ENCODE measurements around the gene CPA4. TPM values are rescaled to one million over a fixed set of nuclear protein-coding genes. Genes with fewer than 3 reads are reported as not detected.

The CPA4 gene
- total and polyA plus RNA-seq, 4 donors = 0.03 to 0.05 TPM; not detected in 2

DNA sequence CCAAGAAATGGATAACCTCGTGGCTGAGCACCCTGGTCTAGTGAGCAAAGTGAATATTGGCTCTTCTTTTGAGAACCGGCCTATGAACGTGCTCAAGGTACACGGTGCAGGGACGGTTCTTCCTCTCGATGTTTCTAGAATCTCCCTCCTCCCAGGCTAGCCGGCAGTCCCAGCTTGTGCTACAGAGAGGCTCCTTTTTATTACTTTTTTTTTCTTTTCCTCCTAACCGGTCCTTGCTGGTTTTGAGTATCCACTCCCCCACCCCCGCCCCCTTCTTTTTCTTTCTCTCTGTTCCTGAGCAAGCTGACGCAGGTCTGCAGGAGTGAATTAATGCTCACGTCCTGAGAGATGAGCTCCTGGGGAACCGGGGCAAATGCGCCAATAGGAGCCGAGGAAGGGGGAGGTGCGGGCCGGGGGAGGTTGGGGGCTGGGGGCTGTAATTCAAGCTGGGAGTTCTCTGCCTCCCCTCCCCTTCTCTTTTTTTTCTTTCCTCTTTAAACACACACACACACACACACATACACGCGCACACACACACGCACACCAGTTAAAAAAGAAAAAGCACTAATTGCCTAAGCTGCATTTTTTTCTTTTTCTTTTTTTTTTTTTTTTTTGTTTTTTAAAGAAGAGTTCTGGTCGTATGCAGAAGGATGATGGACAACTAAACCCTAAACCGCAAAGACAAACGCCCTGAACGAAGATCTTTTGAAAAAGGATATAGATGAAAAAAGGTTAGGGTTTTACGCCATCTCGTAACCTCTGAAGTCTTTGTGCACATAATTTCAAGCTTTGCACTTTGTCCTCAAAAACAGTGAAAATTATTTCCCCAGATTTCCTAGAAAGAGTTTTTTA lies 19.7 kb upstream of the CPA4 start:
- no peak overlapping the region for H3K27ac ChIP-seq (ENCODE audit: low read depth in 1 of 2, low read length in 2 of 2)
- no peak for DNase-seq (ENCODE audit: low spot score)
- no peak overlapping the region for H3K9ac ChIP-seq (ENCODE audit: low read depth in 1 of 2, low read length in 2 of 2)
- 15% methylated on average over 25 of the region's 25 CpGs for WGBS
- H3K4me1 ChIP-seq (ENCODE audit: control insufficient read depth in 4 of 4, insufficient read depth in 4 of 4, low read length in 3 of 4) = peaks cover 0 to 10% (median 0%) of the 10 kb centered on the region in 4 donors
- H3K4me3 ChIP-seq (ENCODE audit: low read depth in 1 of 3, low read length in 3 of 3) = peak overlapping the region in 1 of 3 donors; percentile 20
- peaks cover 0 to 3% (median 0%) of the 10 kb centered on the region in 4 donors for H3K9me3 ChIP-seq (ENCODE audit: control insufficient read depth in 4 of 4, low read length in 3 of 4)
- H3K36me3 ChIP-seq (ENCODE audit: control insufficient read depth in 4 of 4, insufficient read depth in 3 of 4, low read depth in 1 of 4, low read length in 3 of 4) = no peaks in the 10 kb centered on the region
- TF ChIP-seq, protein P1, sequence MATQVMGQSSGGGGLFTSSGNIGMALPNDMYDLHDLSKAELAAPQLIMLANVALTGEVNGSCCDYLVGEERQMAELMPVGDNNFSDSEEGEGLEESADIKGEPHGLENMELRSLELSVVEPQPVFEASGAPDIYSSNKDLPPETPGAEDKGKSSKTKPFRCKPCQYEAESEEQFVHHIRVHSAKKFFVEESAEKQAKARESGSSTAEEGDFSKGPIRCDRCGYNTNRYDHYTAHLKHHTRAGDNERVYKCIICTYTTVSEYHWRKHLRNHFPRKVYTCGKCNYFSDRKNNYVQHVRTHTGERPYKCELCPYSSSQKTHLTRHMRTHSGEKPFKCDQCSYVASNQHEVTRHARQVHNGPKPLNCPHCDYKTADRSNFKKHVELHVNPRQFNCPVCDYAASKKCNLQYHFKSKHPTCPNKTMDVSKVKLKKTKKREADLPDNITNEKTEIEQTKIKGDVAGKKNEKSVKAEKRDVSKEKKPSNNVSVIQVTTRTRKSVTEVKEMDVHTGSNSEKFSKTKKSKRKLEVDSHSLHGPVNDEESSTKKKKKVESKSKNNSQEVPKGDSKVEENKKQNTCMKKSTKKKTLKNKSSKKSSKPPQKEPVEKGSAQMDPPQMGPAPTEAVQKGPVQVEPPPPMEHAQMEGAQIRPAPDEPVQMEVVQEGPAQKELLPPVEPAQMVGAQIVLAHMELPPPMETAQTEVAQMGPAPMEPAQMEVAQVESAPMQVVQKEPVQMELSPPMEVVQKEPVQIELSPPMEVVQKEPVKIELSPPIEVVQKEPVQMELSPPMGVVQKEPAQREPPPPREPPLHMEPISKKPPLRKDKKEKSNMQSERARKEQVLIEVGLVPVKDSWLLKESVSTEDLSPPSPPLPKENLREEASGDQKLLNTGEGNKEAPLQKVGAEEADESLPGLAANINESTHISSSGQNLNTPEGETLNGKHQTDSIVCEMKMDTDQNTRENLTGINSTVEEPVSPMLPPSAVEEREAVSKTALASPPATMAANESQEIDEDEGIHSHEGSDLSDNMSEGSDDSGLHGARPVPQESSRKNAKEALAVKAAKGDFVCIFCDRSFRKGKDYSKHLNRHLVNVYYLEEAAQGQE (IDR thresholded peaks at IDR 0.05) = no peak
- TF ChIP-seq RAD21 (IDR thresholded peaks at IDR 0.05) = no peak
- no peak for TF ChIP-seq JUND (IDR thresholded peaks at IDR 0.05)
- TF ChIP-seq FOXA2 (IDR thresholded peaks at IDR 0.05) = no peak
- TF ChIP-seq CTCF (IDR thresholded peaks at IDR 0.05; ENCODE audit: low read depth, low read length, missing input control) = no peak
- peaks cover 0 to 12% (median 4%) of the 10 kb centered on the region in 4 donors for H3K27me3 ChIP-seq (ENCODE audit: control insufficient read depth in 4 of 4, insufficient read depth in 4 of 4, low read length in 3 of 4)

DNA sequence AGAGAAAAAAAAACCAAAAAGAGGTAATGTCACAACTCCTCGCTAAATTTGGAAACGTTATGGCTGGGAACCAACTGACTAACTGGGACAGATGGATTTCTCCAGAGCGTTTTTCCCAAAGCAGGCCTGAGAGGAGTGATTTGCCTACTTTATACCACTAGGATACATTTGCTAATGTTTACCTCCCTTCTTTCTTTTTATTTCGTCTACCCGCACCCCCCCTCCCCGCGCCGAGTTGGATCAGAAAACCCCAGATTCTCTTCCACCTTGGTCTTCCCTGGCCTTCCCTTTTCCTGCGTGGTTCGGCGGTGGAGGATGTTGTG lies 19.1 kb upstream of the CPA4 start:
- no peak overlapping the region for H3K4me3 ChIP-seq (ENCODE audit: low read depth in 1 of 3, low read length in 3 of 3)
- no peak overlapping the region for H3K27ac ChIP-seq (ENCODE audit: low read depth in 1 of 2, low read length in 2 of 2)
- no peaks in the 10 kb centered on the region for H3K36me3 ChIP-seq (ENCODE audit: control insufficient read depth in 4 of 4, insufficient read depth in 3 of 4, low read depth in 1 of 4, low read length in 3 of 4)
- DNase-seq (ENCODE audit: low spot score) = no peak
- TF ChIP-seq TAF1 (conservative IDR thresholded peaks at IDR 0.05) (no peak), EGR1 (IDR thresholded peaks at IDR 0.05; ENCODE audit: low read depth in 2 of 2) (no peak), SP1 (IDR thresholded peaks at IDR 0.05) (no peak), RAD21 (IDR thresholded peaks at IDR 0.05) (peak in 1 of 2 donors; percentile 10), RXRA (IDR thresholded peaks at IDR 0.05) (no peak)
- H3K27me3 ChIP-seq (ENCODE audit: control insufficient read depth in 4 of 4, insufficient read depth in 4 of 4, low read length in 3 of 4) = peaks cover 0 to 12% (median 4%) of the 10 kb centered on the region in 4 donors
- no peak overlapping the region for H3K9ac ChIP-seq (ENCODE audit: low read depth in 1 of 2, low read length in 2 of 2)
- 41% methylated on average over 11 of the region's 11 CpGs for WGBS
- peaks cover 0 to 3% (median 0%) of the 10 kb centered on the region in 4 donors for H3K9me3 ChIP-seq (ENCODE audit: control insufficient read depth in 4 of 4, low read length in 3 of 4)
- H3K4me1 ChIP-seq (ENCODE audit: control insufficient read depth in 4 of 4, insufficient read depth in 4 of 4, low read length in 3 of 4) = peaks cover 0 to 10% (median 0%) of the 10 kb centered on the region in 4 donors

DNA sequence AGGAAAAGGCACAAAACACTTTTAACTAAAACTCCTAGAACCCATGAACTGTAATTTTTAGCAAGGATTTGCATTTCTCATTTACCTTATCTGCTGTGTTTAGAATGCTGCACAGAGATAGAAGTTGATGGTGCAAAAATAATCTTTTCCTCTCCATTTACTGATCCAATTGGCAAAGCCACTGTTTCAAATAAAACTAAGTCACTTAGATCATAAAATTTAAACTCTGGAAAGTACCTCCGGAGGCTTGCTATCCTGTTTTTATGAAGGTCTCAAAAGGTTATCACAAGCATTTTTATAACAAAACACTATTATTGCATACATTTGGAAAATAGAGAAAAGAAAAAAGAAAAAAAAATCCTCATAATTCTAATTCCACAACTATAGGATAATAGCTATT lies 18.7 kb upstream of the CPA4 start:
- Histone ChIP-seq H3K9ac (ENCODE audit: low read depth in 1 of 2, low read length in 2 of 2) (no peak overlapping the region), H3K27ac (ENCODE audit: low read depth in 1 of 2, low read length in 2 of 2) (no peak overlapping the region), H3K36me3 (ENCODE audit: control insufficient read depth in 4 of 4, insufficient read depth in 3 of 4, low read depth in 1 of 4, low read length in 3 of 4) (no peaks in the 10 kb centered on the region), H3K4me3 (ENCODE audit: low read depth in 1 of 3, low read length in 3 of 3) (no peak overlapping the region), H3K9me3 (ENCODE audit: control insufficient read depth in 4 of 4, low read length in 3 of 4) (peaks cover 0 to 3% (median 0%) of the 10 kb centered on the region in 4 donors), H3K4me1 (ENCODE audit: control insufficient read depth in 4 of 4, insufficient read depth in 4 of 4, low read length in 3 of 4) (peaks cover 0 to 10% (median 0%) of the 10 kb centered on the region in 4 donors), H3K27me3 (ENCODE audit: control insufficient read depth in 4 of 4, insufficient read depth in 4 of 4, low read length in 3 of 4) (peaks cover 0 to 12% (median 4%) of the 10 kb centered on the region in 4 donors)
- TF ChIP-seq RXRA (IDR thresholded peaks at IDR 0.05) (no peak), SP1 (IDR thresholded peaks at IDR 0.05) (no peak), MAX (IDR thresholded peaks at IDR 0.05) (no peak), ATF3 (IDR thresholded peaks at IDR 0.05) (no peak), FOXA2 (IDR thresholded peaks at IDR 0.05) (no peak), NR2F2 (IDR thresholded peaks at IDR 0.05) (no peak), HNF4A (conservative IDR thresholded peaks at IDR 0.05) (no peak), FOXA1 (IDR thresholded peaks at IDR 0.05) (no peak)
- DNase-seq (ENCODE audit: low spot score) = no peak
- 61% methylated on average over 1 of the region's 1 CpG for WGBS

Measured in liver (tissue), 9 donors.